Measurements from ENCODE around the gene PKD1L1. TPM values are rescaled to one million over a fixed set of nuclear protein-coding genes. Genes with fewer than 3 reads are reported as not detected.

PKD1L1 gene
- total RNA-seq, 1 donor from 2014 or later = 0.59 TPM

DNA sequence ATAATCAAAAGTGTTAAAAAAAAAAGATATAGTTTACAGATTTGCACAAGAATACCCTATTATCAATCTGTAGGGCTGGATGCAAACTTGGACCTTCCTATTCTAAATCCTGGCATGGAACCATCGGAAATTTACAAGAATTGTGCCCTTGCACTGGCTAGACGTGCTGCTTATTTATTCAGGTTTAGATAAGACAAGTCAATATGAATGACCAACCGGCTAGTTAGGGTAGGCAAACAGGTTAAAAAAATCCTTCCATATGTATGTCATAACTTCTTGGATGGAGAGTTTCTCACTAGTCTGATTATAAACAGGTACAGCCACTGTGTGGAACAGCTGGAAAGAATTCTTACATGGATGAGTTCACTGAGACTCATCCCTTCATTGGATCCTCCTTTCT is 41.4 kb downstream of the PKD1L1 start:
- intact Hi-C loops (cut with DNase I) = no loop called here
- no peaks in the 10 kb centered on the region for H3K4me1 ChIP-seq
- no peak for DNase-seq

DNA sequence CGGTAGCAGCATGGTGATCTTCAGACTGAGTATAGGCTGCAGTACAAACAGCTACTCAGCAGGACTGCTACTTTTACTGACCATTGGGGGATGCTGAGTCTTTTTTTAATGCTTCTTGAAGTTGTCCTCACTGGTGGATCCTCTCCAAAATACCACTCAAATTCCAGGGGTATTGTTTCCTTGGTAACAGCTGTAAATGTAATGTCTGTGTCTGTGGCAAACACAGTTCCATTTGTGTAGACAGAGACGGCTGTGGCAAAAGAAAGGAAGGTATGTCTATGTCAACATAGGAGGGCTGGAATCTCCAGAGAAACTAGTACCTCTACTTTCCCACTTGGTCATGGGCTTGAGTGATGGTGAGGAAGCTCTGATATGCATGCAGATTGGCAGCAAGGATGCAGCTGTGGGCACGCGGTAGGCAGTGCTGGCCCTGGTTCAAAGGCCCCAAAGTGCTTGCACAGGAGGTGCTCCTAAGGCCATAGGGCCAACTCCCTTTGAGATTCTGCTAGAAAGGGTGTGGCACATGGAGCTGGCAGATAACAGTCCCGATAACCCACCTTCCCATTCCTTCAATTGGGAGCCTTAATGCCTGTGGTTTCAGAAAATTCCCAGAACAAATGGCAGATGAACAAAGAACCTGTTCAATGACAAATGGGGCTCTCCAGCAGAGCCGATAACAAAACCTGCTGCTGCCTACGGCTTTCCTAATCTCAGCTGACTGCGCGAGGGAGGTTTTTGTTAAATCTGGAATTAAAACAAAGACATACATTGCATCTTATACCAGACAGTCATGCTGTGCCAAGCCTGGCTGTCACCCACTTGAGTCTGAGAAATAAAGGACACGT is 43.0 kb downstream of the PKD1L1 start:
- no peaks in the 10 kb centered on the region for H3K27me3 ChIP-seq (ENCODE audit: low read depth)
- ATAC-seq (no peak), DNase-seq (no peak)
- TF ChIP-seq, protein P1, sequence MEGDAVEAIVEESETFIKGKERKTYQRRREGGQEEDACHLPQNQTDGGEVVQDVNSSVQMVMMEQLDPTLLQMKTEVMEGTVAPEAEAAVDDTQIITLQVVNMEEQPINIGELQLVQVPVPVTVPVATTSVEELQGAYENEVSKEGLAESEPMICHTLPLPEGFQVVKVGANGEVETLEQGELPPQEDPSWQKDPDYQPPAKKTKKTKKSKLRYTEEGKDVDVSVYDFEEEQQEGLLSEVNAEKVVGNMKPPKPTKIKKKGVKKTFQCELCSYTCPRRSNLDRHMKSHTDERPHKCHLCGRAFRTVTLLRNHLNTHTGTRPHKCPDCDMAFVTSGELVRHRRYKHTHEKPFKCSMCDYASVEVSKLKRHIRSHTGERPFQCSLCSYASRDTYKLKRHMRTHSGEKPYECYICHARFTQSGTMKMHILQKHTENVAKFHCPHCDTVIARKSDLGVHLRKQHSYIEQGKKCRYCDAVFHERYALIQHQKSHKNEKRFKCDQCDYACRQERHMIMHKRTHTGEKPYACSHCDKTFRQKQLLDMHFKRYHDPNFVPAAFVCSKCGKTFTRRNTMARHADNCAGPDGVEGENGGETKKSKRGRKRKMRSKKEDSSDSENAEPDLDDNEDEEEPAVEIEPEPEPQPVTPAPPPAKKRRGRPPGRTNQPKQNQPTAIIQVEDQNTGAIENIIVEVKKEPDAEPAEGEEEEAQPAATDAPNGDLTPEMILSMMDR (IDR thresholded peaks at IDR 0.05) = no peak
- no peaks in the 10 kb centered on the region for H3K4me1 ChIP-seq
- H3K9me3 ChIP-seq = no peaks in the 10 kb centered on the region
- no peak overlapping the region for H3K4me3 ChIP-seq
- intact Hi-C loops (cut with DNase I) = no loop called here
- H3K27ac ChIP-seq = no peak overlapping the region
- no peaks in the 10 kb centered on the region for H3K36me3 ChIP-seq

More for the DNA sequence above, 41.4 kb downstream of the PKD1L1 start:
- H3K9me3 ChIP-seq = no peaks in the 10 kb centered on the region
- TF ChIP-seq, protein P1 (IDR thresholded peaks at IDR 0.05) = no peak
- no peaks in the 10 kb centered on the region for H3K27me3 ChIP-seq (ENCODE audit: low read depth)
- H3K4me3 ChIP-seq = no peak overlapping the region
- H3K27ac ChIP-seq = no peak overlapping the region
- no peak for ATAC-seq
- H3K36me3 ChIP-seq = no peaks in the 10 kb centered on the region

DNA sequence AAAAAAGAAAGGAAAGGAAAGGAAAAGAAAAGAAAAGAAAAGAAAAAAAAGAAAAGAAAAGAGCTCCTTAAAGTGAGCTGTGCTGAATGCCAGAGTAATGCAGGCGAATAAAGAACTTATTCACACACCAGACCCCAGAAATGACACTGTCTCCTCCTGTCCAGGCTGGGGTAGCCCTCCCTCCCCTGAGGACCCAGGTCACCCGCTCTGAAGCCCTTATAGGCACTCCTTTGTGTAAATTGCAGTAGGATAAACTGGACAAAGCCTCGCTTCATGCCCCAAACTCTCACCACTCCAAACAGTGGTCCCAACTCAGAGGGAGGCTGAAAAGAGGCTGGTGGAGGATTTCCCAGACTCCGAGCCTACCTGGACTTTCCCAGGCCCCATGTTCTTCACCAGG is 46.3 kb downstream of the PKD1L1 start:
- H3K27ac ChIP-seq = no peak overlapping the region
- no peaks in the 10 kb centered on the region for H3K4me1 ChIP-seq
- no peaks in the 10 kb centered on the region for H3K9me3 ChIP-seq
- H3K36me3 ChIP-seq = no peaks in the 10 kb centered on the region
- DNase-seq (no peak), ATAC-seq (no peak)
- TF ChIP-seq, protein P1 (IDR thresholded peaks at IDR 0.05) = no peak
- no peak overlapping the region for H3K4me3 ChIP-seq
- no peaks in the 10 kb centered on the region for H3K27me3 ChIP-seq (ENCODE audit: low read depth)
- intact Hi-C loops (cut with DNase I) = no loop called here

DNA sequence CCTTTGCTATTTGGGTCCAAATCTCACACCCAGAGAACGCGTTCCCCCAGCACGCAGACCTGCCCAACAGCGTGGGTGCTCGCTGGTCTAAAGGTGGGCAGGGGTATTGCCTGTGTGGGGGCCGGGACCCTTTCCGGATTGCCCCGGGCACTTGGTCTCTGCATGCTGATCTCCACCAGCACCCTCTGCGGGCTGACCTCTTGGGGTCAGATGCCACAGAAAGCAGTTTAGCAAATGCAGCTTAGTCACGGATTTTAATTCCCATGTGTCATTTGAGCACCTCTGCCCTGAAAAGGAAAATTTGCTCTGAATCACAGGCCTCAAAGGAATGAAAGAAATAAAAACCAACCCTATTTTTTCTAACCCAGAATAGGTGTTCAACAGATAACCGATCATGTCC is 46.7 kb downstream of the PKD1L1 start:
- H3K27me3 ChIP-seq (ENCODE audit: low read depth) = no peaks in the 10 kb centered on the region
- no peak overlapping the region for H3K4me3 ChIP-seq
- no peaks in the 10 kb centered on the region for H3K4me1 ChIP-seq
- no peaks in the 10 kb centered on the region for H3K36me3 ChIP-seq
- ATAC-seq (no peak), DNase-seq (no peak)
- TF ChIP-seq, protein P1 (IDR thresholded peaks at IDR 0.05) = no peak
- intact Hi-C loops (cut with DNase I) = no loop called here
- H3K27ac ChIP-seq = no peak overlapping the region
- H3K9me3 ChIP-seq = no peaks in the 10 kb centered on the region

DNA sequence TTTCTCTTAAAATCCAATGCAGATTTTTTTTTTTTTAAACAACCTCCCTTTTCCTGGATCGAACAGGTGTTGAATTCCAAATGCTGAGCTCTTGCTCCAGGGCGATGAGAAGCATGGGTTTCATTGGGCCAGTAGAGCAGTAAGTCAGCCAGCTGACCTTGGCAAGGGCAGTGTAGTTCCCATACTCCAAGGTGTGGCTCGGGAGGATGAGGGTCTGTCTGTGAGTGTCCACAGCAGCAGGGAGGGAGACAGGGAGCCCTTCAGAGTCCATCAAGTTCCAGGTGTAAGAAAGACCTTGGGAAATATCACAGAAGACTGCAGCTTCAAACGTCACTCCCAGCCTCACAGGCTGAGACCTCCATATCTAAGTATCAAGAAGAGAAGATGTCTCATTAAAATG is 50.4 kb downstream of the PKD1L1 start:
- no peak overlapping the region for H3K27ac ChIP-seq
- intact Hi-C loops (cut with DNase I) = no loop called here
- ATAC-seq = no peak
- no peak for DNase-seq
- no peaks in the 10 kb centered on the region for H3K36me3 ChIP-seq
- no peak overlapping the region for H3K4me3 ChIP-seq
- no peaks in the 10 kb centered on the region for H3K9me3 ChIP-seq
- H3K27me3 ChIP-seq (ENCODE audit: low read depth) = no peaks in the 10 kb centered on the region
- TF ChIP-seq, protein P1 (IDR thresholded peaks at IDR 0.05) = no peak
- H3K4me1 ChIP-seq = no peaks in the 10 kb centered on the region

Data from lower lobe of right lung (tissue), 2 donors.